Activated T-cell treated with anti-CD3 and anti-CD28 coated beads, Interleukin-2, amount 50 U/mL, for 1 hour (primary cell): ENCODE results near the gene RASSF7.

ENCODE experiments used
- DNase-seq: peaks from one replicate; pipeline ENCODE4 v3.0.0-alpha.2; 2020

The RASSF7 gene

GRCh38 chr11:587546-587945 is 26.8 kb downstream of the RASSF7 start:
- DNase-seq = no peak

DNA sequence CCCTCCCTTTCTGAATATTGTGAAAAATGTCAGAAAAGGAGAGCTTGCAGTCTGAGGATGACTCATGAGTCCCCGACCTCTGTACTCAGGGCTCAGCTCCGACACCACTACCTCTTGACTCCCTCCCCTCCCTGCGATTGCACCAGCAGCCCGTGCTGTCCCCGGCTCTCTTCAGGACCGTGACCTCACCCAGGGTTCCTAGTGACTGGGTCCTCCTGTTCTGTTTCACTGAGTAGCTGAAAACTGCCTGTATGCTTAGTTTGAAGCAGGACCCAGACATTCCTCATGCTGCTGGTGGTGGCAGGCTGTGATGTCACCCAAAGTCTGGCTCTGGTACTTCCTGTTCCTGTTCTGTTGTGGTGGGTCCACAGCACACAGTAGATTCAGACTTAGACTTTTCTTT is 27.2 kb downstream of the RASSF7 start:
- DNase-seq = peak; percentile 80

DNA sequence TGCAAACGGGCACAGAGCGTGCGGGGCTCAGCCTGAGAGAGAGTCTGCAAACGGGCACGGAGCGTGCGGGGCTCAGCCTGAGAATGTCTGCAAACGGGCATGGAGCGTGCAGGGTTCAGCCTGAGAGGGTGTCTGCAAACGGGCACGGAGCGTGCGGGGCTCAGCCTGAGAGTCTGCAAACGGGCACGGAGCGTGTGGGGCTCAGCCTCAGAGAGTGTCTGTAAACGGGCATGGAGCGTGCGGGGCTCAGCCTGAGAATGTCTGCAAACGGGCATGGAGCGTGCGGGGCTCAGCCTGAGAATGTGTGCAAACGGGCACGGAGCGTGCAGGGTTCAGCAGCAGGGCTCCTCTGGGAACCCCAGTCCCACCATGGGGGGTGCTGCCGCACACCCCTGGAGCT is 29.0 kb downstream of the RASSF7 start:
- DNase-seq = no peak

DNA sequence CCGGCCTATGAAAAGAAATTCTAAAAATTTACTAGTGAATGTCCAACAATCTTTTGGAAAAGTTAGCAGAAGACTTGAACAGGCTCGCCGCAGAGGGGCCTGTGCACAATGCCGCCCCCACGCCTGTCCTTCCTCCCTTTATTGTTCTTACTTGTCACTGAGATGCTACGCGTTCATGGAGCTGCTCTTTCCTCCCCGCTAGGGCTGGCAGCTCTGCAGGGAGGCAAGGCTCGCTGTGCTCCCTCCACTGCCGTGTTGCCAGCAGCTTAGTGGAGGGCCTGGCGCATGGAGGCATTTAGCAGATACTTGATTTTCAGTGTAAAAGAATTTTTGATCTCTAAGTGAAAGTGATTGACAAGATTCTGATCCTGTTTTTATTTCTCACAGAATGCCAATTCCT is 30.2 kb downstream of the RASSF7 start:
- no peak for DNase-seq

GRCh38 chr11:592501-592900 is 31.7 kb downstream of the RASSF7 start:
- DNase-seq = no peak

DNA sequence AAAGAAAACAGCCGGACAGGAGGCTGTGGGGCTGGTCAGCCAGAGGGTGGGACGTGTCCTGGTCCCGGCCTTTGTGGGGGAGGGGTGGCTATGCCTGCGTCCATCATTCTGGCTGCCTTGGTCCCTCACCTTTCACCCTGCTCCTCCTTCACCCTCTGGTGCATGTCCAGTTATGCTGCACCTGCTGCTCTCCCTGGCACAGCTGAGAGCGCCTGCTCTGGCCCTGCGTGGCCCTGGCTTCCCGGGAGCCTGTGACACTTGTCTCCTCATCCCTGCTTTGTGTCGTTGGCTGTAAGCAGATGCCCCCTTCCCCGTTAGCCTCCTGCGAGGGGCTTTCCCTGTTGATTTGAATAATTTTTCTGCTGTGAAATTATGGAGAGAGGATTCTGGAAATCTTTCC is 32.1 kb downstream of the RASSF7 start:
- no peak for DNase-seq

GRCh38 chr11:593347-593746 is 32.6 kb downstream of the RASSF7 start:
- no peak for DNase-seq

GRCh38 chr11:595400-595799 is 34.6 kb downstream of the RASSF7 start:
- DNase-seq = no peak

GRCh38 chr11:596374-596773 is 35.6 kb downstream of the RASSF7 start:
- DNase-seq = no peak

DNA sequence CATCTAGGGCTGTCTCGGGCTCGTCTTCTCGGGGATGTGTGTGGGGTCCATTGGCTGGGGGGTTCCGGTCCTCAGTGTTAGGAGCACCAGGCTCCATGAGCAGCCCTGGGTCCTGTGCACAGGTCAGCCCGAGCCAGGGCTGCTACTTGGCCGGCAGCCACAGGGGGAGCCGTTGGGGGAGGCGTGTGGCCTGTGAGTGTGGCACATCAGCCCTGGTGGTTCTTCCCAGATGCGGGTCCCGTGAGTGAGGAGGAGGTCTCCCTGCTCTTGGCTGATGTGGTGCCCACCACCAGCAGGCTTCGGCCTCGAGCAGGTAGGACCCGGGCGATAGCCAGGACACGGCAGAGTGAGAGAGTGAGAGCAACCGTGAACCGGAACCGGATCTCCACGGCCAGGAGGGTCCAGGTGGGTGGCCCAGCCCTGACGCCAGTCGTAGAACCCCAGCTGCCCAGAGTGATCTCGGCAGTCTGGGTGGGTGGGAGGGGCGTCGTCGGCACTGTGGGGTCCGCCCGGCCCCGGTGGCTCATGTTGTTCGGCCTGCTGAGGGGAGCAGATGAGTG is 36.5 kb downstream of the RASSF7 start:
- no peak for DNase-seq

DNA sequence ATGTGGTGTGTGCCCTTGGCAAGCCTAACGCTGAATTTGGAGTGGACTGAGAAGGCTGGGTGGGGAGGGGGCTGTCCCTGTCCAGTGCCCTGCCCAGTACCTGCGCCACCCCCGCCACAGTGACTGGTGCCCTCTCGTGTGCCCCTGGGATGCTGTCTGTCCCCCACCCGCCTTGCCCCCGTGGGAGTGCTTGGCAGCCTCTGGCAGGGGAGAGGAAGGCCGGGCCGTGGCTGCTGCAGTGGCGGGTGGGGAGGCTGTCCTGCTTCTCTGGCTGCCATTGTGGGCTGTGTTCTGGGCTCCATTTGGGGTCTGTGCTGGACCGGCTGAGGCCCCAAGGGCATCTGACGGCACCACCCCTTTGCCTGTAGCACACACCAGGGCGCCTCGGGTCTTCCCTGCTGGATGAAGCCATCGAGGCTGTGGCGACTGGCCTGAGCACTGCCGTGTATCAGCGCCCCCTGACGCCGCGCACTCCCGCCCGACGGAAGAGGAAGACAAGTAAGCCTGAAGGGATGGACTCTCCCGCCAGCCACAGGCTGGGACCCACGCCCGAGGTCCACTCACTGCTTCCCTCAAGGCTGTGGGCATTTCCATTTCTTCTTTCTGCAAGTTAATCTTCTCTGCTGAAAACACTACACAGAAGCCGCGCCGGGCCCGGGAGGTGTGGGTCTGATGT is 37.4 kb downstream of the RASSF7 start:
- DNase-seq = no peak

GRCh38 chr11:601573-602245 is 40.9 kb downstream of the RASSF7 start:
- no peak for DNase-seq

GRCh38 chr11:603154-603553 is 42.4 kb downstream of the RASSF7 start:
- DNase-seq = no peak

- no peak for DNase-seq
Observed at GRCh38 chr11:605286-606129, 44.7 kb downstream of the RASSF7 start.

GRCh38 chr11:606245-606644 is 45.5 kb downstream of the RASSF7 start:
- DNase-seq = no peak

DNA sequence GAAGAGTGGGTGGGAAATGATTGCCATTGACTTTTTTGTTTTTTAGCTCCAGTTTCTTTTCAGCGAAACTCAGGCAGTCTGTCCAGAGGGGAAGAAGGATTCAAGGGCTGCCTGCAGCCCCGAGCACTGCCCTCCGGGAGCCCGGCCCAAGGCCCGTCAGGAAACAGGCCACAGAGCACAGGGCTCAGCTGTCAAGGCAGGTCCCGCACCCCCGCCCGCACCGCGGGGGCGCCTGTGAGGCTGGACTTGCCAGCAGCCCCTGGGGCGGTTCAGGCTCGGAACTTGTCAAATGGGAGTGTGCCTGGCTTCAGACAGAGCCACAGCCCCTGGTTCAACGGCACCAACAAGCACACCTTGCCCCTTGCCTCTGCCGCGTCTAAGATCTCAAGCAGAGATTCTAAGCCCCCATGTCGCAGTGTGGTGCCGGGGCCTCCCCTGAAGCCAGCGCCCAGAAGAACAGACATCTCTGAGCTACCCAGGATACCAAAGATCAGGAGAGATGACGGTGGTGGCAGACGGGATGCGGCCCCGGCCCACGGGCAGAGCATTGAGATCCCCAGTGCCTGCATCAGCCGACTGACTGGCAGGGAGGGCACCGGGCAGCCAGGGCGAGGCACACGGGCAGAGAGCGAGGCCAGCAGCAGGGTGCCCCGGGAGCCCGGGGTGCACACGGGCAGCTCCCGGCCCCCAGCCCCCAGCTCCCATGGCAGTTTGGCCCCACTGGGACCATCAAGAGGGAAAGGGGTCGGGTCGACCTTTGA is 46.4 kb downstream of the RASSF7 start:
- no peak for DNase-seq

GRCh38 chr11:607971-608659 is 47.3 kb downstream of the RASSF7 start:
- no peak for DNase-seq

DNA sequence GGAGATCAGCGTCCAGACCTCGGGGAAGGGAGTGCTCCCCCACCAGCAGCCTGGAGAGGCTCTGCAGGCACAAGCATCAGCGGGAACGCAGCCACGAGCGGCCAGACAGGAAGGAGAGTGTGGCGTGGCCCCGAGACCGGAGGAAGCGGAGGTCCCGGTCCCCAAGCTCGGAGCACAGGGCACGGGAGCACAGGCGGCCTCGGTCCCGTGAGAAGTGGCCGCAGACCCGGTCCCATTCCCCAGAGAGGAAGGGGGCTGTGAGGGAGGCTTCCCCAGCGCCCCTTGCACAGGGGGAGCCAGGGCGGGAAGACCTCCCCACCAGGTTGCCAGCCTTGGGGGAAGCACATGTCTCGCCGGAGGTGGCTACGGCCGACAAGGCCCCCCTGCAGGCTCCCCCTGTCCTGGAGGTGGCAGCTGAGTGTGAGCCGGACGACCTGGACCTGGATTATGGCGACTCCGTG is 48.1 kb downstream of the RASSF7 start:
- no peak for DNase-seq

- DNase-seq = no peak
Observed at GRCh38 chr11:609341-609811, 48.6 kb downstream of the RASSF7 start.

DNA sequence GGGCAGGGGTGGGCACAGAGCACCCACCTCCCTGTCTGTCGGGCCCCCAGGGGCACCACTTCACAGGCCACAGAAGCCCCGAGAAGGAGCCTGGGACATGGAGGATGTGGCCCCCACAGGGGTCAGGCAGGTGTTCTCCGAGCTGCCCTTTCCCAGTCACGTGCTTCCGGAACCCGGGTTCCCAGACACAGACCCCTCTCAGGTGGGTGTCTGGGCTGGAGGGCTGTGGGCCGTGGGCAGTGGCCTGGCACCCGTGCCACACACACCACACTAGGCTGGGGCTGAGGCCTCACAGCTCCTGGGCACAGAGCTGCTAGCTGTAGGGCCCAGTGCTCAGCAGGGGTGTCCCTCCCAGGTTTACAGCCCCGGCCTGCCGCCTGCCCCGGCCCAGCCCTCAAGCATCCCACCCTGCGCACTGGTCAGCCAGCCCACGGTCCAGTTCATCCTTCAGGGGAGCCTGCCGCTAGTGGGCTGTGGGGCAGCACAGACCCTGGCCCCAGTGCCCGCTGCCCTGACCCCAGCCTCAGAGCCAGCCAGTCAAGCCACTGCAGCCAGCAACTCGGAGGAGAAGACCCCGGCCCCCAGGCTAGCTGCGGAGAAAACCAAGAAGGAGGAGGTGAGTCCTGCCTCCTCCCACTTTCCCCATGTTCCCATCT is 49.5 kb downstream of the RASSF7 start:
- DNase-seq = no peak
